Body of pancreas (tissue), 4 donors: ENCODE data around the gene IQCM.

Source experiments
- CTCF ChIP-seq, 7 experiments: fragments of 450-650 bp in 4 of 7; fragments of 200-600 bp in 3 of 7; sonication (generic) in 3 of 7; IDR thresholded peaks; one replicate each; pipeline ENCODE4 v1.5.1; 2016 to 2019; ENCODE audit warnings: antibody characterized with exemption in 7 of 7
- POLR2A ChIP-seq, 3 donors: fragments of 450-650 bp; IDR thresholded peaks; one replicate each; pipeline ENCODE4 v1.6.1; 2016; ENCODE audit warnings: antibody characterized with exemption in 3 of 3, mild to moderate bottlenecking in 2 of 3

- no peak for TF ChIP-seq CTCF (IDR thresholded peaks at IDR 0.05)
- no peak for TF ChIP-seq POLR2A (IDR thresholded peaks at IDR 0.05)
Measured at GRCh38 chr4:149370002-149370401, 445.6 kb downstream of the IQCM start.
